Fibroblast of skin of abdomen (primary cell): Measurements from ENCODE around the gene RND2.

Source experiments
- DNase-seq: peaks from one replicate; pipeline ENCODE4 v3.0.0-alpha.2; 2013

The RND2 gene

GRCh38 chr17:43079641-43080302, 54.7 kb downstream of the RND2 start:
- DNase-seq, result no peak
